ENCODE results near the gene KATNB1. TPM values are rescaled to one million over a fixed set of nuclear protein-coding genes. Genes with fewer than 3 reads are reported as not detected.
A peak's percentile ranks its signal among the peaks of the same experiment; 100 is the strongest.

Gene KATNB1
- total RNA-seq, 4 donors from 2014 or later = 11.4 to 27.6 (median 26.1) TPM

DNA sequence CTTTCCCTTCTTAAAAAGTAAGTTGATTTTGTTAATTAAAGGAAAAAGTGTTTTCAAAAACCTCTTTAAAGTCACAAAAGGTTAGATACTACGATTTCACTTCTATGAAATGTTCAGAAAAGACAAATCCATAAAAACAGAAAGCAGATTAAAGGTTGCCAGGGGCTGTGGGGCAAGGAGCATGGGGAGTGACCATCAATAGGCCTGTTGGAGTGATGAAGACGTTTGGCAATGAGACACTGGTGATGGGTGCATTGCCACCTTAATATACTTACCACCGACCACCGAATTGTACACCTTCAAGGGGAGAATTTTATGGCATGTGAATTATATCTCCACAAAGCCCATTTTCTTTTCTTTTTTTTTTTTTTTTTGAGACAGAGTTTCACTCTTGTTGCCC lies 47.5 kb downstream of the KATNB1 start:
- 84 to 87% methylated on average over 4 of the region's 4 CpGs for WGBS, 2 donors
- intact Hi-C loops (cut with DNase I) = no loop called here
- Histone ChIP-seq H3K4me3 (replicated peaks in 1 of 3) (no peak overlapping the region), H3K4me1 (peaks cover 17 to 37% of the 10 kb centered on the region in 2 donors), H3K36me3 (peaks cover 15 to 16% of the 10 kb centered on the region in 2 donors), H3K27me3 (no peaks in the 10 kb centered on the region), H3K9me3 (no peaks in the 10 kb centered on the region), H3K27ac (peak overlapping the region; percentile 37 to 67 (median 63))
- no peak for DNase-seq
- no peak for TF ChIP-seq POLR2A (IDR thresholded peaks at IDR 0.05)
- TF ChIP-seq, protein P1, sequence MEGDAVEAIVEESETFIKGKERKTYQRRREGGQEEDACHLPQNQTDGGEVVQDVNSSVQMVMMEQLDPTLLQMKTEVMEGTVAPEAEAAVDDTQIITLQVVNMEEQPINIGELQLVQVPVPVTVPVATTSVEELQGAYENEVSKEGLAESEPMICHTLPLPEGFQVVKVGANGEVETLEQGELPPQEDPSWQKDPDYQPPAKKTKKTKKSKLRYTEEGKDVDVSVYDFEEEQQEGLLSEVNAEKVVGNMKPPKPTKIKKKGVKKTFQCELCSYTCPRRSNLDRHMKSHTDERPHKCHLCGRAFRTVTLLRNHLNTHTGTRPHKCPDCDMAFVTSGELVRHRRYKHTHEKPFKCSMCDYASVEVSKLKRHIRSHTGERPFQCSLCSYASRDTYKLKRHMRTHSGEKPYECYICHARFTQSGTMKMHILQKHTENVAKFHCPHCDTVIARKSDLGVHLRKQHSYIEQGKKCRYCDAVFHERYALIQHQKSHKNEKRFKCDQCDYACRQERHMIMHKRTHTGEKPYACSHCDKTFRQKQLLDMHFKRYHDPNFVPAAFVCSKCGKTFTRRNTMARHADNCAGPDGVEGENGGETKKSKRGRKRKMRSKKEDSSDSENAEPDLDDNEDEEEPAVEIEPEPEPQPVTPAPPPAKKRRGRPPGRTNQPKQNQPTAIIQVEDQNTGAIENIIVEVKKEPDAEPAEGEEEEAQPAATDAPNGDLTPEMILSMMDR (IDR thresholded peaks at IDR 0.05) = no peak

GRCh38 chr16:57783883-57784282 lies 48.3 kb downstream of the KATNB1 start:
- H3K4me3 ChIP-seq (replicated peaks in 1 of 3) = no peak overlapping the region
- no peak for DNase-seq

DNA sequence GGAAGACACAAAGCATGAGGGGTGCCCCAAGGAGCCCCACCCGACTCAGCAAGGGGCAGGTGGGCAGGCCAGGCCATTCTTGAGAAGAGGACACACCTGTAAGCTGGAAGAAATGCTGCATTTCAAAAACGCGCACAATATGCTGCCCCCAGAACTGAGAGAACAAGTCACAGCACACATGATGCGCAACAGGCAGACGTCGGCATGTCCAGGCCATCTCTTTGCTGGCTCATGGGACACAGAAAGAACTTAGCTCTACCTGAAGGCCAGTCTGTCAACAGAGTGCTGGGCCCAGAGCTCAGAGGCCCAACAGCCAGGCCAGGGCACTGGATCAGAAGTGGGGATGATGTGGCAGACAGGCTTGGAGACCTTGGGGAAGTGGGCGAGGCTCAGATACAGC lies 48.8 kb downstream of the KATNB1 start:
- H3K9me3 ChIP-seq = no peaks in the 10 kb centered on the region
- H3K27ac ChIP-seq = peak overlapping the region in 1 of 3 donors; percentile 67
- DNase-seq = no peak
- no peak overlapping the region for H3K4me3 ChIP-seq (replicated peaks in 1 of 3)
- intact Hi-C loops (cut with DNase I) = no loop called here
- no peaks in the 10 kb centered on the region for H3K27me3 ChIP-seq
- 94 to 95% methylated on average over 7 of the region's 7 CpGs for WGBS, 2 donors
- no peak for TF ChIP-seq POLR2A (IDR thresholded peaks at IDR 0.05)
- TF ChIP-seq, protein P1 (IDR thresholded peaks at IDR 0.05) = no peak
- H3K36me3 ChIP-seq = peaks cover 18 to 27% of the 10 kb centered on the region in 2 donors
- peaks cover 17 to 37% of the 10 kb centered on the region in 2 donors for H3K4me1 ChIP-seq

More at GRCh38 chr16:57783883-57784282, 48.3 kb downstream of the KATNB1 start:
- TF ChIP-seq, protein P1 (IDR thresholded peaks at IDR 0.05) = no peak
- TF ChIP-seq POLR2A (IDR thresholded peaks at IDR 0.05) = no peak
- peak overlapping the region in 1 of 3 donors; percentile 67 for H3K27ac ChIP-seq
- no peaks in the 10 kb centered on the region for H3K27me3 ChIP-seq
- H3K36me3 ChIP-seq = peaks cover 18 to 22% of the 10 kb centered on the region in 2 donors
- intact Hi-C loops (cut with DNase I) = no loop called here
- H3K9me3 ChIP-seq = no peaks in the 10 kb centered on the region
- H3K4me1 ChIP-seq = peaks cover 17 to 37% of the 10 kb centered on the region in 2 donors
- 91 to 93% methylated on average over 8 of the region's 8 CpGs for whole genome bisulfite sequencing, 2 donors

- TF ChIP-seq, protein P1 (IDR thresholded peaks at IDR 0.05) = no peak
- no peak for TF ChIP-seq POLR2A (IDR thresholded peaks at IDR 0.05)
These were observed 49.8 kb downstream of the KATNB1 start for GRCh38 chr16:57785385-57785784.

GRCh38 chr16:57785924-57786323 lies 50.4 kb downstream of the KATNB1 start:
- H3K27ac ChIP-seq = peak overlapping the region in 1 of 3 donors; percentile 68
- peaks cover 24 to 28% of the 10 kb centered on the region in 2 donors for H3K36me3 ChIP-seq

More at GRCh38 chr16:57785385-57785784, 49.8 kb downstream of the KATNB1 start:
- intact Hi-C loops (cut with DNase I) = no loop called here
- H3K9me3 ChIP-seq = no peaks in the 10 kb centered on the region
- peaks cover 18 to 28% of the 10 kb centered on the region in 2 donors for H3K36me3 ChIP-seq
- 98 to 100% methylated on average over 10 of the region's 10 CpGs for WGBS, 2 donors
- no peak for DNase-seq
- no peaks in the 10 kb centered on the region for H3K27me3 ChIP-seq
- no peak overlapping the region for H3K27ac ChIP-seq
- H3K4me3 ChIP-seq (replicated peaks in 1 of 3) = no peak overlapping the region
- peaks cover 17 to 37% of the 10 kb centered on the region in 2 donors for H3K4me1 ChIP-seq

More at GRCh38 chr16:57785924-57786323, 50.4 kb downstream of the KATNB1 start:
- Histone ChIP-seq H3K4me3 (replicated peaks in 1 of 3) (no peak overlapping the region), H3K9me3 (no peaks in the 10 kb centered on the region), H3K27me3 (no peaks in the 10 kb centered on the region), H3K4me1 (peaks cover 17 to 37% of the 10 kb centered on the region in 2 donors)
- DNase-seq = no peak
- TF ChIP-seq, protein P1 (IDR thresholded peaks at IDR 0.05) = no peak
- TF ChIP-seq POLR2A (IDR thresholded peaks at IDR 0.05) = no peak
- WGBS, 2 donors = 96% methylated on average over 7 to 8 of the region's 8 CpGs
- intact Hi-C loops (cut with DNase I) = no loop called here

Data from thyroid gland (tissue), 4 donors.